Stomach smooth muscle (tissue), 2 donors: ENCODE measurements around the gene CHID1.

Experiments
- H3K27ac ChIP-seq: one replicate; pipeline ENCODE4 v1.7.0; 2013; ENCODE audit warnings: mild to moderate bottlenecking, low read length, inconsistent platforms
- H3K27me3 ChIP-seq, 2 donors: one replicate each; pipeline ENCODE4 v1.7.0; 2013; ENCODE audit warnings: low read length in 2 of 2; ENCODE audit not compliant: insufficient read depth in 2 of 2, control insufficient read depth in 1 of 2
- H3K36me3 ChIP-seq, 2 donors: one replicate each; pipeline ENCODE4 v1.7.0; 2013; ENCODE audit warnings: low read length in 2 of 2; ENCODE audit not compliant: control insufficient read depth in 2 of 2, insufficient read depth in 2 of 2
- H3K4me1 ChIP-seq: one replicate; pipeline ENCODE4 v1.7.0; 2013; ENCODE audit warnings: low read length; ENCODE audit not compliant: control insufficient read depth, insufficient read depth
- H3K4me3 ChIP-seq, 2 donors: one replicate each; pipeline ENCODE4 v1.7.0; 2013; ENCODE audit warnings: low read length in 2 of 2
- H3K9ac ChIP-seq, 2 donors: one replicate each; pipeline ENCODE4 v1.7.0; 2013; ENCODE audit warnings: low read length in 2 of 2, mild to moderate bottlenecking in 1 of 2
- H3K9me3 ChIP-seq, 2 donors: one replicate each; pipeline ENCODE4 v1.7.0; 2013; ENCODE audit warnings: low read length in 2 of 2; ENCODE audit not compliant: control insufficient read depth in 2 of 2
- donor health status: healthy.
- donor health status: Pancreatic carcinoma.

Gene CHID1

GRCh38 chr11:871472-871871 is 39.1 kb downstream of the CHID1 start:
- H3K4me1 ChIP-seq, result no peaks in the 10 kb centered on the region
- H3K4me3 ChIP-seq, result no peak overlapping the region
- no peaks in the 10 kb centered on the region for H3K27me3 ChIP-seq
- no peak overlapping the region for H3K27ac ChIP-seq
- no peaks in the 10 kb centered on the region for H3K9me3 ChIP-seq
- H3K9ac ChIP-seq, result no peak overlapping the region
- peaks cover 0 to 3% of the 10 kb centered on the region in 2 donors for H3K36me3 ChIP-seq

- Histone ChIP-seq H3K4me1 (no peaks in the 10 kb centered on the region), H3K36me3 (peaks cover 0 to 5% of the 10 kb centered on the region in 2 donors), H3K27me3 (no peaks in the 10 kb centered on the region), H3K4me3 (no peak overlapping the region), H3K27ac (no peak overlapping the region), H3K9ac (no peak overlapping the region), H3K9me3 (no peaks in the 10 kb centered on the region)
Measured at GRCh38 chr11:870418-870817, 40.2 kb downstream of the CHID1 start.

GRCh38 chr11:870127-870413 is 40.5 kb downstream of the CHID1 start:
- H3K9ac ChIP-seq, result no peak overlapping the region
- no peaks in the 10 kb centered on the region for H3K4me1 ChIP-seq
- no peaks in the 10 kb centered on the region for H3K27me3 ChIP-seq
- no peak overlapping the region for H3K27ac ChIP-seq
- H3K36me3 ChIP-seq, result peaks cover 0 to 5% of the 10 kb centered on the region in 2 donors
- no peak overlapping the region for H3K4me3 ChIP-seq
- no peaks in the 10 kb centered on the region for H3K9me3 ChIP-seq

- Histone ChIP-seq H3K27me3 (no peaks in the 10 kb centered on the region), H3K4me3 (no peak overlapping the region), H3K9ac (no peak overlapping the region), H3K4me1 (no peaks in the 10 kb centered on the region), H3K9me3 (no peaks in the 10 kb centered on the region), H3K27ac (no peak overlapping the region), H3K36me3 (peaks cover 0 to 5% of the 10 kb centered on the region in 2 donors)
Measured at GRCh38 chr11:869399-870126, 41.0 kb downstream of the CHID1 start.

GRCh38 chr11:868802-869201 is 41.8 kb downstream of the CHID1 start:
- peaks cover 0 to 5% of the 10 kb centered on the region in 2 donors for H3K36me3 ChIP-seq
- H3K27ac ChIP-seq, result no peak overlapping the region
- H3K4me3 ChIP-seq, result no peak overlapping the region
- no peaks in the 10 kb centered on the region for H3K9me3 ChIP-seq
- no peaks in the 10 kb centered on the region for H3K4me1 ChIP-seq
- no peak overlapping the region for H3K9ac ChIP-seq
- H3K27me3 ChIP-seq, result no peaks in the 10 kb centered on the region

- no peaks in the 10 kb centered on the region for H3K4me1 ChIP-seq
- no peak overlapping the region for H3K4me3 ChIP-seq
- peaks cover 0 to 5% of the 10 kb centered on the region in 2 donors for H3K36me3 ChIP-seq
- H3K27ac ChIP-seq, result no peak overlapping the region
- no peaks in the 10 kb centered on the region for H3K9me3 ChIP-seq
- no peak overlapping the region for H3K9ac ChIP-seq
- H3K27me3 ChIP-seq, result no peaks in the 10 kb centered on the region
Measured at GRCh38 chr11:868394-868793, 42.2 kb downstream of the CHID1 start.

- Histone ChIP-seq H3K36me3 (peaks cover 0 to 5% of the 10 kb centered on the region in 2 donors), H3K4me3 (no peak overlapping the region), H3K4me1 (no peaks in the 10 kb centered on the region), H3K27ac (no peak overlapping the region), H3K9me3 (no peaks in the 10 kb centered on the region), H3K27me3 (no peaks in the 10 kb centered on the region), H3K9ac (no peak overlapping the region)
Measured at GRCh38 chr11:867856-868358, 42.7 kb downstream of the CHID1 start.

- H3K9me3 ChIP-seq, result no peaks in the 10 kb centered on the region
- H3K27me3 ChIP-seq, result no peaks in the 10 kb centered on the region
- H3K36me3 ChIP-seq, result peaks cover 0 to 5% of the 10 kb centered on the region in 2 donors
- H3K27ac ChIP-seq, result no peak overlapping the region
- H3K9ac ChIP-seq, result no peak overlapping the region
- no peak overlapping the region for H3K4me3 ChIP-seq
- H3K4me1 ChIP-seq, result peaks cover 3% of the 10 kb centered on the region
Measured at GRCh38 chr11:866481-866880, 44.1 kb downstream of the CHID1 start.

GRCh38 chr11:865462-866430 is 44.9 kb downstream of the CHID1 start:
- Histone ChIP-seq H3K9ac (no peak overlapping the region), H3K36me3 (peaks cover 0 to 5% of the 10 kb centered on the region in 2 donors), H3K27ac (no peak overlapping the region), H3K9me3 (no peaks in the 10 kb centered on the region), H3K4me1 (peaks cover 4% of the 10 kb centered on the region), H3K27me3 (no peaks in the 10 kb centered on the region), H3K4me3 (no peak overlapping the region)

- Histone ChIP-seq H3K4me1 (peaks cover 12% of the 10 kb centered on the region), H3K27ac (no peak overlapping the region), H3K9ac (no peak overlapping the region), H3K36me3 (peaks cover 0 to 5% of the 10 kb centered on the region in 2 donors), H3K4me3 (no peak overlapping the region), H3K27me3 (no peaks in the 10 kb centered on the region), H3K9me3 (no peaks in the 10 kb centered on the region)
Measured at GRCh38 chr11:864898-865297, 45.7 kb downstream of the CHID1 start.
